ENCODE data around the gene PPP1R36. TPM values are rescaled to one million over a fixed set of nuclear protein-coding genes. Genes with fewer than 3 reads are reported as not detected.

The PPP1R36 gene
- total RNA-seq, 1 donor: 3.5 TPM

DNA sequence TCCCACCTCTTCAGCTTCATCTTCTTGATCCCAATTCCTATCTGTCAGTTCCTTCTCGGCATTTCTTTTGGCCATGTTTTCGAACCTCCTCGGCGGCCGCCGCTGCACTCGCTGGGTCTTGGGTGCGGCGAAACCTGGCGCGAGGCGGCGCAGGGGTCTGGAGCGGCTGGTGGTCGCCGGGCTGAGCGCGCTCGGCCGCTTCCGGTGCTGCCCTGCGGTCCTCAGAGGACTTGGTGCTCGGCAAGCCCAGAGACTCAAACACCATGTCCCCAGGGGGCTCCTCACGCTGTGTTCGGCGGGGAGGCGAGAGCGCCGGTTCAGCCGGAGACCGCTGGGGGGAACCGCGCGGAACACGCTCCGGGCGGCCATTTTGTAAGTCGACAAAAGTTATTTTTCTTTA is 51.8 kb downstream of the PPP1R36 start:
- peak overlapping the region; percentile 44 for H3K4me3 ChIP-seq (ENCODE audit: low read depth, low read length)
- DNase-seq (ENCODE audit: low read depth): no peak
- TF ChIP-seq, protein P1, sequence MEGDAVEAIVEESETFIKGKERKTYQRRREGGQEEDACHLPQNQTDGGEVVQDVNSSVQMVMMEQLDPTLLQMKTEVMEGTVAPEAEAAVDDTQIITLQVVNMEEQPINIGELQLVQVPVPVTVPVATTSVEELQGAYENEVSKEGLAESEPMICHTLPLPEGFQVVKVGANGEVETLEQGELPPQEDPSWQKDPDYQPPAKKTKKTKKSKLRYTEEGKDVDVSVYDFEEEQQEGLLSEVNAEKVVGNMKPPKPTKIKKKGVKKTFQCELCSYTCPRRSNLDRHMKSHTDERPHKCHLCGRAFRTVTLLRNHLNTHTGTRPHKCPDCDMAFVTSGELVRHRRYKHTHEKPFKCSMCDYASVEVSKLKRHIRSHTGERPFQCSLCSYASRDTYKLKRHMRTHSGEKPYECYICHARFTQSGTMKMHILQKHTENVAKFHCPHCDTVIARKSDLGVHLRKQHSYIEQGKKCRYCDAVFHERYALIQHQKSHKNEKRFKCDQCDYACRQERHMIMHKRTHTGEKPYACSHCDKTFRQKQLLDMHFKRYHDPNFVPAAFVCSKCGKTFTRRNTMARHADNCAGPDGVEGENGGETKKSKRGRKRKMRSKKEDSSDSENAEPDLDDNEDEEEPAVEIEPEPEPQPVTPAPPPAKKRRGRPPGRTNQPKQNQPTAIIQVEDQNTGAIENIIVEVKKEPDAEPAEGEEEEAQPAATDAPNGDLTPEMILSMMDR (IDR thresholded peaks at IDR 0.05; ENCODE audit: insufficient read depth, low read depth, low read length): no peak

DNA sequence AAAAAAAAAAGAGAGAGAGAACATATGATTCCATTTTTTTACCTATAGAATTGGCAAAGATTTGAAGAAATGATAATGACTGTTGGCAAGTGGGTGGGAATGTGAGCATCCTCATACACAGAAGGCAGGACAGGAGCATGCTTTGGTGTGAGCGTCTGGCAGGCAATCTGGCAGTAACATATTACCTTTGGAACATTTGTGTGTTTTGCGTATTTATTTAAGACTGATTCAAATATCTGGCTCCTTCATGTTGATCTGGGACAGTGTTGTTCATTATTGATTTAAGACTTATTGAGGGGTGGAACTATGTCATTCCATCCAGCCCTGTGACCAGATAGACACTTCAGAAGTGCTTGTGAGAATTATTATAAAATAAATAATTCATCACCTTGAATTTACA is 53.1 kb downstream of the PPP1R36 start:
- H3K4me3 ChIP-seq (ENCODE audit: low read depth, low read length): no peak overlapping the region
- no peak for DNase-seq (ENCODE audit: low read depth)
- TF ChIP-seq, protein P1 (IDR thresholded peaks at IDR 0.05; ENCODE audit: insufficient read depth, low read depth, low read length): no peak

DNA sequence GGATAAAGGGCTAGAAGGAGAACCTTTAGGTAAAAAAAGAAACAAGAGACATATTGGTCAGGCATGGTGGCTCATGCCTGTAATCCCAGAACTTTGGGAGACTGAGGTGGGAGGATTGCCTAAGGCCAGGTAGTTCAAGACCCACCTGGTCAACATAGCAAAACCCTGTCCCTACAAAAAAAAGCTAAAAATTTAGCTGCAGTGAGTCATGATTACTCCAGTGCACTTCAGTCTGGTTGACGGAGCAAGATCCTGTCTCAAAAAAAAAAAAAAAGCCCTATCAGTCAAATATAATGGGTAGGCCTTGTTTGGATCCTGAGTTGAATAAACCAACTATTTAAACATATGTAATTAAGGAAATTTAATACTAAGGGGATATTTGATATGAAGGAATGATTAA is 54.2 kb downstream of the PPP1R36 start:
- DNase-seq (ENCODE audit: low read depth): no peak
- H3K4me3 ChIP-seq (ENCODE audit: low read depth, low read length): no peak overlapping the region
- TF ChIP-seq, protein P1 (IDR thresholded peaks at IDR 0.05; ENCODE audit: insufficient read depth, low read depth, low read length): no peak

DNA sequence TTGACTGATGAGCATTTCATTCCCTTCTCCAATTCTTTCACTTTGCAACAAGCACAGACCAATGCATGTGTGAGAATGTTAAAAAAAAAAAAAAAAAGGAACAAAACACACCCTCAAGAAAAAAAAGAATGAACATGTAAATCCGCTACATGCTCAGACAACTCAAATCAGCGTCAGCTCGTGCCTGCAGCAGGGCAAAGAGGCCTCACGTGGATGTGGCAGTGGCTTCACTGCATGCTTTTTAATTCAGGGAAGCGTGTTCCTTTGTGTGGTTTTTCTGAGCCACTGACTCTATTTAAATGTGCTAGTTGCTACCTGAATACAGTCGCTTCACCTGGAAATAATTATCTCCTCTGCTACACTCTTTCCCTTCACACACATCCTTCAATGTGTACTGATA is 55.1 kb downstream of the PPP1R36 start:
- TF ChIP-seq, protein P1 (IDR thresholded peaks at IDR 0.05; ENCODE audit: insufficient read depth, low read depth, low read length): no peak
- no peak for DNase-seq (ENCODE audit: low read depth)
- no peak overlapping the region for H3K4me3 ChIP-seq (ENCODE audit: low read depth, low read length)

DNA sequence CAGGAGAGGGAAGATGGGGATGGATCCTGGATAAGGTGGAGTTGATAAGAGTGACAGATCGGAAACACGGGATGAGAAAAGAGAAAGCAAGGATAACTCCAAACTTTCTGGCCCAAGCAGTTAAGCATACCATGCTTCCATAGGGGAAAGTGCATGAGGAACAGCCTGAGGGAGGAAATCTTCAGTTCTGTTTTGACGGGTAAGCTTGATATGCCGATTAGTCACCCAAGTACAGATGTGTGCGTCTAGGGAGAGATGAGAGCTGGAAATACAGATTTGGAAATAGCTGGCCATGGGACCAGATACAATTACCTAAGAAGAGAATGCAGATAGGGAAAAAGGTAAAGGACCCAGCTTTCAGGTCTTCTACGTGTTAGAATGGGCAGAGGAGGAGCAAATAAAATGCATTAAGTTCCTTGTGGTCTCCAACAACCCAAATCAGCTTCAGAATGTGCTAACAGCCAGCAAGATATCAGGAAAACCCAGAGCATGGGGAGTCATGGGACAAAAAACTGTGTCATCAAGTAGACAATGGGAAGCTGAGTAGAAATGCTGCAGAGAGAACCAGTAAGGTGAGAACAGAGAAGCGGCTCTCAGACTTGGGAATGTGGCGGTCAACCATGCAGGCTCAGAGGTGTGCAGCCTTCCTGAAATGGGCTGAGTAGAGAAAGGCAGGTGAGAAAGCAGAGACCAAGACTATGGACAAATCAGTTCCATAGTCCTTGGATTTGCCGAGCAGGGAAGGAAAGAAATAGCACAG is 56.3 kb downstream of the PPP1R36 start:
- DNase-seq (ENCODE audit: low read depth): peak; percentile 65
- TF ChIP-seq, protein P1 (IDR thresholded peaks at IDR 0.05; ENCODE audit: insufficient read depth, low read depth, low read length): no peak
- no peak overlapping the region for H3K4me3 ChIP-seq (ENCODE audit: low read depth, low read length)

DNA sequence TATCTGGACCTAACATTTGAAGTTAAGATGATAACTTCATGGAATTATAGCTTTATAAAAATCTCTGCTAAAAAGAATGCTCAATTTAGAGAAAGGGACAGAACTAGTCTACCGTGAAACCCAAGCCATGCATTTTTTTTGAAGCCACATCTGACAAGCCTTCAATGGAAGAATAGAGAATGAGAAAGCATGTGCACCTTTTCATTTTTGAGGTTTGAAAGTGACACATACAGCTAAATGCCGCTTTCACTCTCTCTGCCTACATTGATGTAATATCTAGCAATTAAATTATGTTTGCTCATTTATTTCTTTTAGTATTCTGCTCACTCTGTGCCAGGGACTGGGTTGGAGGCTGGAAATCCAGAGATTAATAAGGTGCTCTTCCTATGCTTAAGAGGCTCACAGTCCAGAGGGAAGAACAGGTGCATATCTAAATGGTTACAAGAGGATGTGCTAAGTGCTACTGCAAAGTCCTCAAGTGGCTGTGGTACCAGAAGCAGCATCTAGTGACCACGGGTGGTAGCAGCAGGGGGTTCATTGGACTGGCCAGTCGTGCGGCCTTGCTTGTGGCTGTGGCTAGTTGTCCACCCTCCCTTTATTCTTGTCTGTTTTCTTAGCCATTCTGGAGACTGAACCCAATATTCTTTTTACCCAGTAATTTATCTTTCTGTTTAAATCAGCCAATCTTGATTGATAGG is 60.4 kb downstream of the PPP1R36 start:
- H3K4me3 ChIP-seq (ENCODE audit: low read depth, low read length): no peak overlapping the region
- DNase-seq (ENCODE audit: low read depth): no peak
- TF ChIP-seq, protein P1 (IDR thresholded peaks at IDR 0.05; ENCODE audit: insufficient read depth, low read depth, low read length): no peak
